NCI-H2171 (cell line): ENCODE measurements around the gene LPAR5.
"Not testable (repeated sequence)": the region's sequence is repeated elsewhere in the genome, so short reads cannot be mapped to it uniquely, and the experiment has no call there.

ENCODE experiments used
- DNase-seq: peaks from one replicate; lab custom pipeline; 2025; lab: John Stamatoyannopoulos, UW

LPAR5 gene

DNA sequence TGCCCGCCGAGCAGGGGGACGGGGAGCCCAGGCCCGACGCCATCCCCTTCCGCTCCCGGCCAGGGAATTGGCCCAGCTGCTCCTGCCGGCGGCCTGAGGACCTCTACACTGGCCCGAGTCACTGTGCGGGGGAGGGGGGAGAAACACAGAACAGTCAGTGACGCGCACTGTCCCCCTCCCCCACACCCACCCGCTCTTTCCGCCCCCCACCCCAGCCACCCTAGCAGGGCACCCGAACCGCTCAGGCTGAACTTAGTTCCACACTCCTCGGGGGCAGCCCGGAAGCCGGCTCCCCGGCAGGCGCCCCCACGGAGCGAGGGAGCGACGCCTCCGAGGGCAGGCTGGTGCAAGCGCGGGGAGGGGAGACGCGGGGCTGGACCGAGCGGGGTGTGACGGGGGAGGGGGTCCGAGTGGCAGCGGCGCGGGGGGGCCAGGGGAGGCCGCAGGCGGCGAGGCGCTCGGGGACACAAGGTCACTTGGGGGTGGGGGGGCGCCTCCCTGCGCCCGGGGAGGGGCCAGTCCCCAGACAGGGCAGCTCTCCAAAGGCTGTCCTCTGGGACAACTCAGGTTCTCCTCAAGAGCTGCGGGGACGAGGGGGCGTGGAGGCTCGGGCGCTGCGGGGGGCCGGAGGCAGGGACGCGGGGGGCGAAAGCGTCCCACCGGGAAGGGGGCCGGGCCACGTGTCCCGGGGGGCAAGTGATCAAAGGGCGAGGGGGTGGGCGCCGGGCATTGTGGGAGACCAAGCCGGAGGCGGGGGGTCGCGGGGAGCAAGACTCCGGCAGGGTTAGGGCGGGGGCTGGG, 29.2 kb downstream of the LPAR5 start:
- peak; percentile 78 for DNase-seq

DNA sequence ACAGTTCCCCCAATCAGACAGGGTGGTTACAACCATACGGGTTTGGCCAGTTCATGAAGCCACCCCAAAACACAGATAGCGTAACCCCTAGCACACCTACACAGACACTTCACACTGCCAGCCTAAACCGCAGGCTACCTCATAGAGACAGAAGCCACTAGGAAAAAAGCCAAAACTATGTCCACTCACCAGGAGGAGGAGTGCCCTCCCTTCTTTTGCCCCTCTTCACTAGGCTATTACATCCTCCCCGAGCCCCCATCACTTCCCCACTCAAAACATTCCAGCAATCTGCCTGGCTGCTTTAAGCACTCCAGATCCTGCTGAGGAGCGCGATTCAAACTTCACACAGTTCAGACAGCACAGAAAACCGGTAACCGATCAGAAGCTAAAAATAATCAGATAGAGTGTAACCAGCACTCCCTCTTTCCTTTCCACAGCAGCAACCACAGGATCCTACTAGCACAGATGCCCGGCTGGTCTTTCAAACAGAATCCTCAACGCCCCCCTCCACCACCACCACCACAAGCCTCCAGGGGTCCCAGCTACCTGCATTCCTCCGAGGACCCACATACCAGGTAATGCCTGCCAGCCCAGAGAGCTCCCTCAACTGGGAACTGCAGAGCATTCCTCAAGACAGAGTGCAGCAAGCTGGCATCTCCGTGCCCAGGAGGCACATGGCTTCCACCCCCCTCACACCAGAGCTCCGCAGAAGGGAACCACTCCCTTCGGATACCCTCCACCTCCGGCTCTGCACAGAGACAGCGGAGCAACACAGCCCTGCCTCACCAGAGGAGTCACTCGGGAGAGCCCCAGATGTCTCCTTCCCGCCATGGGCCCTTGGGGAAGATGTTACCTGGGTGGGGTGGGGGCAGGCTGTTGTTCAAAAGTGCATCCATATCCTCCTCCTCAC, 30.1 kb downstream of the LPAR5 start:
- peak; percentile 88 for DNase-seq

- no peak for DNase-seq
These were observed 31.3 kb downstream of the LPAR5 start for GRCh38 chr12:6604259-6605029.

GRCh38 chr12:6603095-6603567, 32.6 kb downstream of the LPAR5 start:
- peak; percentile 99 for DNase-seq

GRCh38 chr12:6602526-6602925, 33.2 kb downstream of the LPAR5 start:
- no peak for DNase-seq

GRCh38 chr12:6595673-6596072, 40.1 kb downstream of the LPAR5 start:
- DNase-seq: not testable (repeated sequence)

DNA sequence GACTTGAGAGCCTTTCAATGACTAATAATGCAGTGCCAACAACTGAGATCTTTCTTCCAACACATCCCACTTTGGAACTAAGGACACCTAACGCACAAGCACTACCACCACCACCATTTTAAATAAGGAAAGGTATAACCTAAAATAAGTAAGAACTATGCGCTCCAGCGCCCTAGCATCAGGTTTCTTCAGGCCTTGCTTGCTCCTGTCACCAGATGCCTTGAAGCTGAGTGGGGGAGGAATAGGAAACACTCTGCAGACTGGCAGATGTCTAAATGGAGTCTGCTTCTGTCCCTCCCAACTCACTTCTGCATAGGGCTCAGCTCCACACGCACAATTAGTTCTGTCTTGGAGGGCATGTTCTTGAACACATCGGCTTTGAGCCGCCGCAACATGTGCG, 43.7 kb downstream of the LPAR5 start:
- peak; percentile 73 for DNase-seq

GRCh38 chr12:6586569-6586968, 49.2 kb downstream of the LPAR5 start:
- not testable (repeated sequence) for DNase-seq

DNA sequence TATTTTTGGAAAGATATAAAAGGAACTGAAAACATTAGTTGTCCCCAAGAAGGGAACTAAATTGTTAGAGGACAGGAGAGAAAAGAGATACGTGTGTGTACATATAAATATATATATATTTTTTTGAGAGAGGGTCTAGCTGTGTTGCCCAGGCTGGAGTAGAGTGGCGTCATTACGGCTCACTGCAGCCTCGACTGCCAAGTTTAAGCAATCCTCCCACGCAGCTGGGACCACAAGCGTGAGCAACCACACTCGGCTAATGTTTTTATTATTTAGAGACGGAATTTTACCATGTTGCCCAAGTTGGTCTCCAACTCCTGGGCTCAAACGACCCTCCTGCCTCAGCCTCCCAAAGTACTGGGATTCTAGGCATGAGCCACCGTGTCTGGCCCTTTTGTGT, 51.5 kb downstream of the LPAR5 start:
- no peak for DNase-seq

DNA sequence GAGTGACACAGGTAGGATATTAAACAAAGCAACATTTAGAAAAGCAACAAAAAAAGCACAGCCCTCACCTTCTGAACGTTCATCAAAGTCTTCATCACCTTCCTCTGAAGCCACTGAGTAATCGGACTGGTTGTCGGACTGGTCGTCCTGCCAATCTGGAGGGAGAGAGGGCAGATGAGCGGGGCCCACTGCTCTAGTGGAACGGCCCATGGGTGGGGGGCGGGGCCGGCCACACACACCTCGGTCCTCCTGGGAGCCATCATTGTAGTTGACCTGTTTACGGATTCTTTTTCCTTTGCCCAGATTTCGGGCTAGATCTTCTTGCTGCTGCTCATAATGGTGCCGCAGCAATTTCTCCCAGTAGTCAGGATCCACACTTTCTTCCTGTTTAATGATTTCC, 52.8 kb downstream of the LPAR5 start:
- DNase-seq: no peak

DNA sequence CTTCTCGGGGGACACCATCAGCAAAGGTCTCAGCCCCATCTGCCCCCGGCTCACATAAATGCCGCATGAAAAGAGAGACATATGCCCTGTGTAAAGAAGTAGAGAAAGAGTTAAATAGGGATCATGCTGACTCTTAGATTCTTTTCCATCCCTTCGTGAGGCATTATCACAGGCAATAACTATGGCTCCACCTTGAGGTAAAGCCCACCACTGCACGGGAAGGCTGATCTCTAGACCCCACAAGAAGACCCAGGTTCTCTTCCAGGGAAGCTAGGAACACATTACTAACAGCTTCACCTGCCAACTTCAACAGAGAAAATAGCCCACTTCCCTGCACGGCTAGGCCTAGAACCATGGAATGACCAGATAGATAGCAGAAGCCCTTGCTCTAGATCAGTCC, 53.6 kb downstream of the LPAR5 start:
- no peak for DNase-seq

DNA sequence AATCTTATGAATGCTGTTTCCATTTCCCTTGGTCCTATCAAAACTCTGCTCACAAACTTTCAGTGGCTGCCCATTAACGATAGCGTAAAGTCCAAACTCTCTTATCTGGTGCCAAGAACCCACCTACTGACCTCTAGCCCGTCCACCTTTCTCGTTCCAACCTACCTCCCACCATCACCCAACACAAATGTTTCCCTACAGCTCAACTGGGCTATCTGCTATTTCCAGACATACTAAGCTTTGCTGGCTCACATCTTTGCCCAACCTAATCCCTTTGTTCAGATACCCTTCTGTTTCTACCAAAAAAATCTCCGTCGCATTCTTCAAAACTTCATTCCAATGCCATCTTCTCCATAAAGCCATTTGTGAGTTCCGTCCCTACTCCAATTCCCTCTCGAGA, 60.1 kb downstream of the LPAR5 start:
- DNase-seq: no peak

DNA sequence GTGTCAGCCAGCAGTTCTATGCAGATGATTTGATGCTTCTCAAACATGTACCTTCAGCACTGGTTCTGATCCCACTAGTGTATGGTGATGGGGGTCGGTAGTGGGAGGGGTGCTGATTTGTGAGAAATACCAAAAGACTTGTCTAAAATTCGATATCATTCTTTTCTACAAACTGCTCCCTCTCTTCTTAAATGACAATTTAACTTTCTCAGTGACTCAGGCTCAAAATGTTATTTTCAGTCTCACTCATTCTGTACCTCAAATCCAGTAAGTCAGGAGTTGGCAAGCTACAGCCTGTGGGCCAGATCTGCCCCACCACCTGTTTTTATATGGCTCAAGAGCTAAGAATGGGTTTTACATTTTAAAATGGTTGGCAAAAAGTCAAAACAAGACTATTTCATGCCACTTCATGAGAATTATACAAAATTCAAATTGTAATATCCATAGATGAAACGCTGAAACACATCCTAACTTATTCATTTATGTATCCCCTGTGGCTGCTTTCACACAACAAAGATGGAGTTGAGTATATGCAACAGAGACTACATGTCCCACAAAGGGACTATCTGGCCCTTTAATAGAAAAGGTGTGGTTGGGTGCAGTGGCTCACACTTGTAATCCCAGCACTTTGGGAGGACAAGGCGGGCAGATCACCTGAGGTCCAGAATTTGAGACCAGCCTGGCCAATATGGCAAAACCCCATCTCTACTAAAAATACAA, 61.0 kb downstream of the LPAR5 start:
- no peak for DNase-seq

DNA sequence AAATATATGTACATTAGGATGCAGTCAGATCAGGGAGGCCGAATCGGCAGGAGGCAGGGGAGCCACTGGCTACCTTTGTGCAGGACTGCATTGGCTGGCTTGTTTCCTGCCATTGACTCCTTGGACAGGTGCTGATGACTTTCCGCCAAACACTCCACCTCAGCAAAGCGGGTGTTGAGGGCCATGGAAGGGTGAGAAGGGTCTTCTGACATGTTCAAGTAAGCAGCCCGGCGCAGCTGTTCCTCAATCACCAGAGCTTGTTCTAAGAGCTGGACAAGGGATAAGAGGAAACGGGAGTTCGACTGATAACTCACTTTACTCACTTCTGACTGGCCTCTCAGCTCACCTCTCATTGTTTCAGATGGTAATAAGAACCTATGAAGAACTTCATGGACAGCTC, 62.8 kb downstream of the LPAR5 start:
- no peak for DNase-seq

DNA sequence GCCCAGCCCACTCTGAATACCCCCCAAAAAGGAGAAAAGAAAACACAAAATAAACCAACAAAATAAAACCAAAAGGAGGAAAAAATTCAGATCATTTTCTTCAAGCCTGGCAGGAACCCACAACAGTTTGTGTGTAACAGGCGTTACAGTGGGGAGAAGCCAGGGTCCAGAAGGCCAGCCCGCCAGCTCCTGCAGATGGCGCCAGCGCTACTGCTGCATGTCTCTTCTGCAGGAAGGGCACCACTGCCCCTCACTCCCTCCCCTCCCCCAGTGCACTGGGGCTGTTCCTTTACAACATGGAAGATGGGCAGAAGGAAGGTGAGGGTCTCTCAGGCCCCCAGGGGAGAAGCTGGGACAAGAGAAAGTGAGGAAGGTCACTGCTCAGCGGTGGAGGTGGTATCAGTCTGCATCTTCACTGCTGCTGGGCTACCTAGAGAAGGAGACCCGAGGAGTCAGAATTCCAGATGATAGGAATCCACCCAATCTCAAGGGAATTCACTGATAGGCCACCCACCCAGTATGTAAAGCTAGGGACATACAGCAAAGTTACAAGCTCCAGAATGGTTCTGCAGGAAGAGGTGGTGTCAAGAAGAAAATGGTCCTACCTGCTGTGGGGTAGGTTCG, 65.4 kb downstream of the LPAR5 start:
- DNase-seq: peak; percentile 72

DNA sequence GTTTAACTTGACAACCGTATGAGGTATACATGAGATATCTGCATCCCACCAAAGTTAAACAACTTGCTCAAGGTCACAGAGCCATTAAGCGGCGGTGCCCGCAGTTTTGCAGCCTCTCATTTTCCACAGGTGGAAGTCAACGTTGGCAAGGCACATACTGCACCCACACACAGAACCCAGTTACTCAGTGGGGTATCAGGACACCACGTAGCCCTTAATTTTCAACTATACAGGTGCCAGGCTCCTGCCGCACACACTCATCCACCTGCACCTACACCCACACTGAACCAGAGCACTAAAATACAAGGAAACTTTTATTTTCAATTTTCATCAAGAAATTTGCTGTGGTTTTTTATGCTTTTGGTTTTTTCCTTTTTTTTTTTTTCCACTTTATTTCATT, 66.0 kb downstream of the LPAR5 start:
- no peak for DNase-seq

- no peak for DNase-seq
These were observed 66.4 kb downstream of the LPAR5 start for GRCh38 chr12:6569312-6569711.
